Liver (tissue), 9 donors: ENCODE data around the gene DCST2. TPM values are rescaled to one million over a fixed set of nuclear protein-coding genes. Genes with fewer than 3 reads are reported as not detected.

ENCODE experiments used
- DNase-seq: peaks from one replicate; pipeline ENCODE4 v3.0.0-alpha.2; 2017; ENCODE audit warnings: low spot score
- H3K27ac ChIP-seq, 2 donors: one replicate each; pipeline ENCODE4 v1.7.0; 2013; ENCODE audit warnings: inconsistent platforms in 2 of 2, low read length in 2 of 2, control low read depth in 1 of 2, low read depth in 1 of 2, mild to moderate bottlenecking in 1 of 2
- H3K27me3 ChIP-seq, 4 donors: one replicate each; pipeline versions ENCODE4 v1.6.1 to v1.7.0; 2013; ENCODE audit warnings: low read length in 3 of 4, inconsistent platforms in 1 of 4, mild to moderate bottlenecking in 1 of 4, moderate library complexity in 1 of 4; ENCODE audit not compliant: control insufficient read depth in 4 of 4, insufficient read depth in 4 of 4
- H3K36me3 ChIP-seq, 4 donors: one replicate each; pipeline versions ENCODE4 v1.6.1 to v1.7.0; 2013; ENCODE audit warnings: low read length in 3 of 4, mild to moderate bottlenecking in 3 of 4, low read depth in 1 of 4, moderate library complexity in 1 of 4; ENCODE audit not compliant: control insufficient read depth in 4 of 4, insufficient read depth in 3 of 4
- H3K4me1 ChIP-seq, 4 donors: one replicate each; pipeline versions ENCODE4 v1.6.1 to v1.7.0; 2013; ENCODE audit warnings: low read length in 3 of 4, mild to moderate bottlenecking in 3 of 4, moderate library complexity in 1 of 4; ENCODE audit not compliant: control insufficient read depth in 4 of 4, insufficient read depth in 4 of 4
- H3K4me3 ChIP-seq, 3 donors: one replicate each; pipeline versions ENCODE4 v1.6.1 to v1.7.0; 2013; ENCODE audit warnings: low read length in 3 of 3, control low read depth in 1 of 3, low read depth in 1 of 3, mild to moderate bottlenecking in 1 of 3
- H3K9ac ChIP-seq, 2 donors: one replicate each; pipeline ENCODE4 v1.7.0; 2013; ENCODE audit warnings: low read length in 2 of 2, mild to moderate bottlenecking in 2 of 2, moderate library complexity in 2 of 2, control low read depth in 1 of 2, low read depth in 1 of 2
- H3K9me3 ChIP-seq, 4 donors: one replicate each; pipeline versions ENCODE4 v1.6.1 to v1.7.0; 2013; ENCODE audit warnings: low read length in 3 of 4; ENCODE audit not compliant: control insufficient read depth in 4 of 4
- EGR1 ChIP-seq, 2 donors: IDR thresholded peaks; 2 replicates each; pipeline ENCODE4 v1.6.1; 2016 to 2018; ENCODE audit warnings: antibody characterized with exemption in 2 of 2, low read depth in 2 of 2
- FOXA1 ChIP-seq: IDR thresholded peaks from 2 replicates; pipeline ENCODE4 v1.6.1; 2016; ENCODE audit warnings: antibody characterized with exemption
- FOXA2 ChIP-seq: IDR thresholded peaks from 2 replicates; pipeline ENCODE4 v1.6.1; 2016; ENCODE audit warnings: antibody characterized with exemption
- GABPA ChIP-seq, 2 donors: IDR thresholded peaks in 1 of 2; conservative IDR thresholded peaks in 1 of 2; 2 replicates each; pipeline ENCODE4 v1.6.1; 2016; ENCODE audit warnings: antibody characterized with exemption in 2 of 2, mild to moderate bottlenecking in 1 of 2, moderate library complexity in 1 of 2
- HNF4A ChIP-seq, 2 donors: conservative IDR thresholded peaks; 2 replicates each; pipeline ENCODE4 v1.6.1; 2016; ENCODE audit warnings: antibody characterized with exemption in 2 of 2, mild to moderate bottlenecking in 2 of 2
- JUND ChIP-seq, 2 donors: IDR thresholded peaks; 2 replicates each; pipeline ENCODE4 v1.6.1; 2016; ENCODE audit warnings: antibody characterized with exemption in 2 of 2
- RXRA ChIP-seq, 2 donors: IDR thresholded peaks; 2 replicates each; pipeline ENCODE4 v1.6.1; 2017 to 2018; ENCODE audit warnings: antibody characterized with exemption in 2 of 2, mild to moderate bottlenecking in 1 of 2
- SP1 ChIP-seq: IDR thresholded peaks from 2 replicates; pipeline ENCODE4 v1.6.1; 2018; ENCODE audit warnings: antibody characterized with exemption, mild to moderate bottlenecking
- TAF1 ChIP-seq: conservative IDR thresholded peaks from 2 replicates; pipeline ENCODE4 v1.6.1; 2016; ENCODE audit warnings: antibody characterized with exemption, mild to moderate bottlenecking
- WGBS: extraction: QIAGEN DNeasy Blood & Tissue Kit; methylation state at CpG from one replicate; pipeline ENCODE4 v1.1.7; 2013; 5-methylcytosine and 5-hydroxymethylcytosine counted together
- polyA plus RNA-seq, 2 donors: library from polyadenylated mRNA; stranded (reverse) in 1 of 2; unstranded in 1 of 2; fragments of 200-250 nt in 1 of 2; fragments of >200 nt in 1 of 2; fragmentation: Nextera tagmentation in 1 of 2; extraction: Ambion mirVana in 1 of 2; gene quantifications; one replicate each; pipeline versions ENCODE4 v1.2.1 to v1.2.3, GENCODE V29; 2013 to 2015
- total RNA-seq, 2 donors: library from RNA; depleted of rRNA; stranded (reverse); fragments of >200 nt; gene quantifications; one replicate each; pipeline ENCODE4 v1.2.3, GENCODE V29; 2014
- TF ChIP-seq, protein P1 (sequence below): IDR thresholded peaks from 2 replicates; pipeline ENCODE4 v1.6.1; 2016; ENCODE audit warnings: antibody characterized with exemption
- TF ChIP-seq, protein P2 (sequence below): IDR thresholded peaks from 2 replicates; pipeline ENCODE4 v1.6.1; 2016; ENCODE audit warnings: antibody characterized with exemption, mild to moderate bottlenecking
- TF ChIP-seq, protein P3 (sequence below): IDR thresholded peaks from 2 replicates; pipeline ENCODE4 v1.6.1; 2016; ENCODE audit warnings: antibody characterized with exemption
- donor health status: healthy.
- donor health status: healthy.
- donor health status: healthy.
- donor health status: healthy.
- donor health status: healthy.

DCST2 gene
- total and polyA plus RNA-seq, 4 donors: 0.25 to 0.53 (median 0.27) TPM; not detected in 1

DNA sequence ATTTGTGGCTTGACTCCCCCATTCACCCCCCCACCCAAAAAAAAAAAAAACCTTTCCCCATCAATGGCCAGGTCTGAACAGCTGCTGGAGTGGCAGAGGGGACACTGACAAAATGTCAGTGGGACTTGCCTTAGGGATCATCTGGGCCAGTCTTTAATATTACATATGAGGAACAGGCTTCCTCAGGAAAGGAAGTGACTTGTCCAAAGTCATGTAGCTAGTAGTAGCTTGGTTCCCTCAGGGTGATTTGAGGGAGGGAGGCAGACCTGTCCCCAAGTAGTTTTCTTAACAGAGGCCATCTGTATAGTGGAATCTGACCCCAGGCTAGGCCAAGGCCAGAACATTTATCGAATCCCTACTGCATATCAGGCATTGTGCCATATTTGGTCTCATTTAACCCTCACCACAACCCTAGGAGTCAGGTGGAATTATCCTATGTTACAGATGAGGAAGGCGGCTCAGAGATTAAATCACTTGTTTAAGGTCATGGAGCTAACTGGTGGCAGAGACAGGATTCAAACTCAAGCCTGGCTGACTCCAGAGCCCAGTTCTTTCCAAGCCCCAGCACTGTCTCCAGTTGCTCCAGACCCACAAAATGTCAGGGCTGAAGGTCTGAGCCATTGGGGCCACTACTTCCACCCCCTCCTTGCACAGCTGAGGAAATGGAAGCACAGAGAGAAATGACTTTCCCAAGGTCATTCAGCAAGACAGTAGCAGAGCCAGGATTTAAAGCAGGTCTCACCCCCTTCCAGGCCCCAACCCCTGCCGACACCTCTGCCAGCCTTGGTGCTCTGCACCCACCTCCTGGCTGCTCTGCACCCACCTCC lies 20.6 kb downstream of the DCST2 start:
- 63% methylated on average over 3 of the region's 3 CpGs for WGBS
- no peak for DNase-seq

DNA sequence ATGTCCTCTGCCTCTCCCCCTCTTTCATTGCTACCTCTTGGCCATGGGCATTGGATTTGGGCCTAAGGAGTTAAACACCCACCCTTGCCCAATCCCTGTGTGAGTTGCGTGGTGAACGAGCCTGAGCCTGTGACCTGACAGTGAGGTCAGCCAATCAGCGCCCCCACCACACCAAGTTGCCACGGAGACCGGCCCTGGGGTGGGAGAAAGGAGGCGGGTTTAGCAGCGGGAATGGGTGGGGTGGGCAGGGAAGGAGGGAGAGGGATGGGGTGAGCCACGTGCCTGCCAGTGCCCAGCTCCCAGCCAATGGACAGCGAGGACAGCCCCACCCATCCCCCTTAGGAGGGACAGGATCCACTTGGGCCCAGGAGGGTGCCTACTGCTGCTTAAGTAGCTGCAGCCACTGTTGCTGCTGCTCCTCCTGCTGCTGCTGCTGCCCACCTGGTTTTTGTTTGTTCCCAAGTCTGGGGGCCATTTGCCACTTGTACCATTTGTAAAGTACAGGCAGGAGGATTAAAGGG lies 21.5 kb downstream of the DCST2 start:
- Histone ChIP-seq H3K9me3 (no peaks in the 10 kb centered on the region), H3K27me3 (no peaks in the 10 kb centered on the region), H3K4me3 (no peak overlapping the region), H3K36me3 (peaks cover 3 to 19% (median 9%) of the 10 kb centered on the region in 4 donors), H3K9ac (no peak overlapping the region), H3K4me1 (peaks cover 49 to 90% (median 67%) of the 10 kb centered on the region in 4 donors), H3K27ac (peak overlapping the region in 1 of 2 donors; percentile 29)
- 15% methylated on average over 9 of the region's 9 CpGs for WGBS
- DNase-seq: peak; percentile 76
- TF ChIP-seq RXRA (IDR thresholded peaks at IDR 0.05): peak; percentile 29 to 42
- no peak for TF ChIP-seq EGR1 (IDR thresholded peaks at IDR 0.05; ENCODE audit: low read depth in 2 of 2)

More for the DNA sequence above, 20.6 kb downstream of the DCST2 start:
- Histone ChIP-seq H3K27ac (no peak overlapping the region), H3K9ac (no peak overlapping the region), H3K4me1 (peaks cover 42 to 90% (median 64%) of the 10 kb centered on the region in 4 donors), H3K27me3 (no peaks in the 10 kb centered on the region), H3K4me3 (no peak overlapping the region), H3K36me3 (peaks cover 3 to 19% (median 9%) of the 10 kb centered on the region in 4 donors), H3K9me3 (no peaks in the 10 kb centered on the region)
- peak in 1 of 2 donors; percentile 30 for TF ChIP-seq HNF4A (conservative IDR thresholded peaks at IDR 0.05)
- TF ChIP-seq RXRA (IDR thresholded peaks at IDR 0.05): peak in 1 of 2 donors; percentile 16
- TF ChIP-seq FOXA1: no peak

DNA sequence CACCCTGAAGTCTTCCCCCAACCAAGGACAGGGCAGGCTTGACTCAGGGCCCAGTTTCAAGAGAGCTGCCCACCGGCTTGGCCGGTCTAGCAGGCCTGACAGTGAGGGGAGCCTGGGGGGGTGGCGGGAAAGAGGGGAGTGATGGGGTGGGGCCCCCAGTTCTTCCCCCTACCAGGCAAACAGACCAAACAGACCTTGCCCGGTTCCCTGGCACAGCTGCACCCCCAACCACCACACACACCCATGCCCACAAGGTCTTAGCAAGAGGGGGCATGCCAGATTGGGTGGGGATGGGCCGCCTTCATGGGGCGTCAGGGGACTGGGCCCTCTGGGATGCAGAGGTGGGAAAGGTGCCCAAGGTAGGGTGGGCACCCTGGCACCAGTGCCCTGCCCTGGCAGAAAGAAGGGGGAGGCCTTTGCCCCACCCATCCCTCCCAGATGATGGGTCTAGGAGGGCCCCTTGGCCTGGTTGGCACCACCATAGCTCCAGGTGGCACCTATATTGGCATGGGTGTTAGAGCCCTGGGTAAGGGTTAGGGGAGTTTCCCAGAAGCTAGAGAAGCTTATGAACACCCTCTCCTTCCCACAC lies 22.1 kb downstream of the DCST2 start:
- peaks cover 53 to 90% (median 67%) of the 10 kb centered on the region in 4 donors for H3K4me1 ChIP-seq
- 91% methylated on average over 6 of the region's 6 CpGs for WGBS
- no peak overlapping the region for H3K4me3 ChIP-seq
- no peaks in the 10 kb centered on the region for H3K27me3 ChIP-seq
- DNase-seq: no peak
- no peak overlapping the region for H3K9ac ChIP-seq
- TF ChIP-seq, protein P1, sequence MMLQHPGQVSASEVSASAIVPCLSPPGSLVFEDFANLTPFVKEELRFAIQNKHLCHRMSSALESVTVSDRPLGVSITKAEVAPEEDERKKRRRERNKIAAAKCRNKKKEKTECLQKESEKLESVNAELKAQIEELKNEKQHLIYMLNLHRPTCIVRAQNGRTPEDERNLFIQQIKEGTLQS: no peak
- TF ChIP-seq TAF1 (no peak), GABPA (IDR thresholded peaks at IDR 0.05 in 1 of 2, conservative IDR thresholded peaks at IDR 0.05 in 1 of 2) (no peak), JUND (IDR thresholded peaks at IDR 0.05) (no peak), SP1 (no peak), FOXA2 (no peak), RXRA (IDR thresholded peaks at IDR 0.05) (no peak)
- TF ChIP-seq, protein P2, sequence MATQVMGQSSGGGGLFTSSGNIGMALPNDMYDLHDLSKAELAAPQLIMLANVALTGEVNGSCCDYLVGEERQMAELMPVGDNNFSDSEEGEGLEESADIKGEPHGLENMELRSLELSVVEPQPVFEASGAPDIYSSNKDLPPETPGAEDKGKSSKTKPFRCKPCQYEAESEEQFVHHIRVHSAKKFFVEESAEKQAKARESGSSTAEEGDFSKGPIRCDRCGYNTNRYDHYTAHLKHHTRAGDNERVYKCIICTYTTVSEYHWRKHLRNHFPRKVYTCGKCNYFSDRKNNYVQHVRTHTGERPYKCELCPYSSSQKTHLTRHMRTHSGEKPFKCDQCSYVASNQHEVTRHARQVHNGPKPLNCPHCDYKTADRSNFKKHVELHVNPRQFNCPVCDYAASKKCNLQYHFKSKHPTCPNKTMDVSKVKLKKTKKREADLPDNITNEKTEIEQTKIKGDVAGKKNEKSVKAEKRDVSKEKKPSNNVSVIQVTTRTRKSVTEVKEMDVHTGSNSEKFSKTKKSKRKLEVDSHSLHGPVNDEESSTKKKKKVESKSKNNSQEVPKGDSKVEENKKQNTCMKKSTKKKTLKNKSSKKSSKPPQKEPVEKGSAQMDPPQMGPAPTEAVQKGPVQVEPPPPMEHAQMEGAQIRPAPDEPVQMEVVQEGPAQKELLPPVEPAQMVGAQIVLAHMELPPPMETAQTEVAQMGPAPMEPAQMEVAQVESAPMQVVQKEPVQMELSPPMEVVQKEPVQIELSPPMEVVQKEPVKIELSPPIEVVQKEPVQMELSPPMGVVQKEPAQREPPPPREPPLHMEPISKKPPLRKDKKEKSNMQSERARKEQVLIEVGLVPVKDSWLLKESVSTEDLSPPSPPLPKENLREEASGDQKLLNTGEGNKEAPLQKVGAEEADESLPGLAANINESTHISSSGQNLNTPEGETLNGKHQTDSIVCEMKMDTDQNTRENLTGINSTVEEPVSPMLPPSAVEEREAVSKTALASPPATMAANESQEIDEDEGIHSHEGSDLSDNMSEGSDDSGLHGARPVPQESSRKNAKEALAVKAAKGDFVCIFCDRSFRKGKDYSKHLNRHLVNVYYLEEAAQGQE: no peak
- TF ChIP-seq, protein P3, sequence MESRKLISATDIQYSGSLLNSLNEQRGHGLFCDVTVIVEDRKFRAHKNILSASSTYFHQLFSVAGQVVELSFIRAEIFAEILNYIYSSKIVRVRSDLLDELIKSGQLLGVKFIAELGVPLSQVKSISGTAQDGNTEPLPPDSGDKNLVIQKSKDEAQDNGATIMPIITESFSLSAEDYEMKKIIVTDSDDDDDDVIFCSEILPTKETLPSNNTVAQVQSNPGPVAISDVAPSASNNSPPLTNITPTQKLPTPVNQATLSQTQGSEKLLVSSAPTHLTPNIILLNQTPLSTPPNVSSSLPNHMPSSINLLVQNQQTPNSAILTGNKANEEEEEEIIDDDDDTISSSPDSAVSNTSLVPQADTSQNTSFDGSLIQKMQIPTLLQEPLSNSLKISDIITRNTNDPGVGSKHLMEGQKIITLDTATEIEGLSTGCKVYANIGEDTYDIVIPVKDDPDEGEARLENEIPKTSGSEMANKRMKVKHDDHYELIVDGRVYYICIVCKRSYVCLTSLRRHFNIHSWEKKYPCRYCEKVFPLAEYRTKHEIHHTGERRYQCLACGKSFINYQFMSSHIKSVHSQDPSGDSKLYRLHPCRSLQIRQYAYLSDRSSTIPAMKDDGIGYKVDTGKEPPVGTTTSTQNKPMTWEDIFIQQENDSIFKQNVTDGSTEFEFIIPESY: no peak
- H3K27ac ChIP-seq: peak overlapping the region; percentile 8 to 13
- no peaks in the 10 kb centered on the region for H3K9me3 ChIP-seq
- peaks cover 3 to 19% (median 9%) of the 10 kb centered on the region in 4 donors for H3K36me3 ChIP-seq
